Liver (tissue), 9 donors: ENCODE data around the gene TIAM1. TPM values are rescaled to one million over a fixed set of nuclear protein-coding genes. Genes with fewer than 3 reads are reported as not detected.

Source experiments
- DNase-seq: peaks from one replicate; pipeline ENCODE4 v3.0.0-alpha.2; 2017; ENCODE audit warnings: low spot score
- H3K27ac ChIP-seq, 2 donors: one replicate each; pipeline ENCODE4 v1.7.0; 2013; ENCODE audit warnings: inconsistent platforms in 2 of 2, low read length in 2 of 2, control low read depth in 1 of 2, low read depth in 1 of 2, mild to moderate bottlenecking in 1 of 2
- H3K27me3 ChIP-seq, 4 donors: one replicate each; pipeline versions ENCODE4 v1.6.1 to v1.7.0; 2013; ENCODE audit warnings: low read length in 3 of 4, inconsistent platforms in 1 of 4, mild to moderate bottlenecking in 1 of 4, moderate library complexity in 1 of 4; ENCODE audit not compliant: control insufficient read depth in 4 of 4, insufficient read depth in 4 of 4
- H3K36me3 ChIP-seq, 4 donors: one replicate each; pipeline versions ENCODE4 v1.6.1 to v1.7.0; 2013; ENCODE audit warnings: low read length in 3 of 4, mild to moderate bottlenecking in 3 of 4, low read depth in 1 of 4, moderate library complexity in 1 of 4; ENCODE audit not compliant: control insufficient read depth in 4 of 4, insufficient read depth in 3 of 4
- H3K4me1 ChIP-seq, 4 donors: one replicate each; pipeline versions ENCODE4 v1.6.1 to v1.7.0; 2013; ENCODE audit warnings: low read length in 3 of 4, mild to moderate bottlenecking in 3 of 4, moderate library complexity in 1 of 4; ENCODE audit not compliant: control insufficient read depth in 4 of 4, insufficient read depth in 4 of 4
- H3K4me3 ChIP-seq, 3 donors: one replicate each; pipeline versions ENCODE4 v1.6.1 to v1.7.0; 2013; ENCODE audit warnings: low read length in 3 of 3, control low read depth in 1 of 3, low read depth in 1 of 3, mild to moderate bottlenecking in 1 of 3
- H3K9ac ChIP-seq, 2 donors: one replicate each; pipeline ENCODE4 v1.7.0; 2013; ENCODE audit warnings: low read length in 2 of 2, mild to moderate bottlenecking in 2 of 2, moderate library complexity in 2 of 2, control low read depth in 1 of 2, low read depth in 1 of 2
- H3K9me3 ChIP-seq, 4 donors: one replicate each; pipeline versions ENCODE4 v1.6.1 to v1.7.0; 2013; ENCODE audit warnings: low read length in 3 of 4; ENCODE audit not compliant: control insufficient read depth in 4 of 4
- ATF3 ChIP-seq: IDR thresholded peaks from 2 replicates; pipeline ENCODE4 v1.6.1; 2016; ENCODE audit warnings: antibody characterized with exemption
- EGR1 ChIP-seq, 2 donors: IDR thresholded peaks; 2 replicates each; pipeline ENCODE4 v1.6.1; 2016 to 2018; ENCODE audit warnings: antibody characterized with exemption in 2 of 2, low read depth in 2 of 2
- FOXA2 ChIP-seq: IDR thresholded peaks from 2 replicates; pipeline ENCODE4 v1.6.1; 2016; ENCODE audit warnings: antibody characterized with exemption
- GABPA ChIP-seq, 2 donors: IDR thresholded peaks in 1 of 2; conservative IDR thresholded peaks in 1 of 2; 2 replicates each; pipeline ENCODE4 v1.6.1; 2016; ENCODE audit warnings: antibody characterized with exemption in 2 of 2, mild to moderate bottlenecking in 1 of 2, moderate library complexity in 1 of 2
- HNF4G ChIP-seq: IDR thresholded peaks from 2 replicates; pipeline ENCODE4 v1.6.1; 2016; ENCODE audit warnings: antibody characterized with exemption
- RAD21 ChIP-seq, 2 donors: IDR thresholded peaks; 2 replicates each; pipeline ENCODE4 v1.6.1; 2016; ENCODE audit warnings: antibody characterized with exemption in 2 of 2, mild to moderate bottlenecking in 2 of 2
- RXRA ChIP-seq, 2 donors: IDR thresholded peaks; 2 replicates each; pipeline ENCODE4 v1.6.1; 2017 to 2018; ENCODE audit warnings: antibody characterized with exemption in 2 of 2, mild to moderate bottlenecking in 1 of 2
- TAF1 ChIP-seq: conservative IDR thresholded peaks from 2 replicates; pipeline ENCODE4 v1.6.1; 2016; ENCODE audit warnings: antibody characterized with exemption, mild to moderate bottlenecking
- YY1 ChIP-seq: IDR thresholded peaks from 2 replicates; pipeline ENCODE4 v1.6.1; 2016; ENCODE audit warnings: antibody characterized with exemption, mild to moderate bottlenecking
- WGBS: extraction: QIAGEN DNeasy Blood & Tissue Kit; methylation state at CpG from one replicate; pipeline ENCODE4 v1.1.7; 2013; 5-methylcytosine and 5-hydroxymethylcytosine counted together
- polyA plus RNA-seq, 2 donors: library from polyadenylated mRNA; stranded (reverse) in 1 of 2; unstranded in 1 of 2; fragments of 200-250 nt in 1 of 2; fragments of >200 nt in 1 of 2; fragmentation: Nextera tagmentation in 1 of 2; extraction: Ambion mirVana in 1 of 2; gene quantifications; one replicate each; pipeline versions ENCODE4 v1.2.1 to v1.2.3, GENCODE V29; 2013 to 2015
- total RNA-seq, 2 donors: library from RNA; depleted of rRNA; stranded (reverse); fragments of >200 nt; gene quantifications; one replicate each; pipeline ENCODE4 v1.2.3, GENCODE V29; 2014
- TF ChIP-seq, protein P1 (sequence below): IDR thresholded peaks from 2 replicates; pipeline ENCODE4 v1.6.1; 2016; ENCODE audit warnings: antibody characterized with exemption
- TF ChIP-seq, protein P2 (sequence below): fragments of 150-350 bp; IDR thresholded peaks from 2 replicates; pipeline ENCODE4 v1.5.1; 2017; ENCODE audit warnings: improper control_type of control experiment, low read depth, low read length; ENCODE audit not compliant: missing input control
- TF ChIP-seq, protein P3 (sequence below): IDR thresholded peaks from 2 replicates; pipeline ENCODE4 v1.6.1; 2016; ENCODE audit warnings: antibody characterized with exemption, mild to moderate bottlenecking
- donor health status: healthy.
- donor health status: healthy.
- donor health status: healthy.
- donor health status: healthy.
- donor health status: healthy.

TIAM1 gene
- total and polyA plus RNA-seq, 4 donors, result 3.0 to 7.4 (median 4.8) TPM

GRCh38 chr21:31099122-31099521 lies 244.9 kb downstream of the TIAM1 start:
- no peak overlapping the region for H3K27ac ChIP-seq
- no peaks in the 10 kb centered on the region for H3K9me3 ChIP-seq
- no peaks in the 10 kb centered on the region for H3K36me3 ChIP-seq
- no peak overlapping the region for H3K9ac ChIP-seq
- no peaks in the 10 kb centered on the region for H3K27me3 ChIP-seq
- no peak for DNase-seq
- no peak overlapping the region for H3K4me3 ChIP-seq
- WGBS, result 66% methylated on average over 14 of the region's 14 CpGs
- H3K4me1 ChIP-seq, result peaks cover 0 to 2% (median 1%) of the 10 kb centered on the region in 4 donors
- TF ChIP-seq GABPA (IDR thresholded peaks at IDR 0.05 in 1 of 2, conservative IDR thresholded peaks at IDR 0.05 in 1 of 2) (no peak), RXRA (IDR thresholded peaks at IDR 0.05) (no peak), FOXA2 (no peak), HNF4G (no peak)
- TF ChIP-seq, protein P1, sequence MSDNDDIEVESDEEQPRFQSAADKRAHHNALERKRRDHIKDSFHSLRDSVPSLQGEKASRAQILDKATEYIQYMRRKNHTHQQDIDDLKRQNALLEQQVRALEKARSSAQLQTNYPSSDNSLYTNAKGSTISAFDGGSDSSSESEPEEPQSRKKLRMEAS, result no peak

DNA sequence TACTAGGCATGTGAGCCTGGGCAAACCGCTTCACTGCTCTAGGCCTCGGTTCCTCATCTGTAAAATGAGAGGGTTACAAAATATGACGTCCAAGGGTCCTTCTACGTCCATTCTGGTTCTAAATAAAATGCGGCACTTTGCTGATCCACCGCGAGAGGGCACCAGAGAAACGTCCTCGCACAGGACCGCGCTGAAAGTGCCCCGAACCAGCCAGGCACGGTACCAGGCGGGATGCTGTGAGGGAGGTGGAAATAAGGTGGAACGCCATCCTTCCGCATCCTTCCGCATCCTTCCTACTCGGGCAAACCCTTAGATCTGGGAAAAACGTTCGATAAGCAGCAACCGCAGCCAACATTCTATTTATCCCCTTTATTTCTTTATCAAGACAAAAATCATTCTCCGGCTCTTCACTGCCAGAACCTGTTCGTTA lies 245.5 kb downstream of the TIAM1 start:
- no peaks in the 10 kb centered on the region for H3K27me3 ChIP-seq
- no peak overlapping the region for H3K4me3 ChIP-seq
- no peak overlapping the region for H3K27ac ChIP-seq
- 9% methylated on average over 23 of the region's 23 CpGs for WGBS
- TF ChIP-seq, protein P2, sequence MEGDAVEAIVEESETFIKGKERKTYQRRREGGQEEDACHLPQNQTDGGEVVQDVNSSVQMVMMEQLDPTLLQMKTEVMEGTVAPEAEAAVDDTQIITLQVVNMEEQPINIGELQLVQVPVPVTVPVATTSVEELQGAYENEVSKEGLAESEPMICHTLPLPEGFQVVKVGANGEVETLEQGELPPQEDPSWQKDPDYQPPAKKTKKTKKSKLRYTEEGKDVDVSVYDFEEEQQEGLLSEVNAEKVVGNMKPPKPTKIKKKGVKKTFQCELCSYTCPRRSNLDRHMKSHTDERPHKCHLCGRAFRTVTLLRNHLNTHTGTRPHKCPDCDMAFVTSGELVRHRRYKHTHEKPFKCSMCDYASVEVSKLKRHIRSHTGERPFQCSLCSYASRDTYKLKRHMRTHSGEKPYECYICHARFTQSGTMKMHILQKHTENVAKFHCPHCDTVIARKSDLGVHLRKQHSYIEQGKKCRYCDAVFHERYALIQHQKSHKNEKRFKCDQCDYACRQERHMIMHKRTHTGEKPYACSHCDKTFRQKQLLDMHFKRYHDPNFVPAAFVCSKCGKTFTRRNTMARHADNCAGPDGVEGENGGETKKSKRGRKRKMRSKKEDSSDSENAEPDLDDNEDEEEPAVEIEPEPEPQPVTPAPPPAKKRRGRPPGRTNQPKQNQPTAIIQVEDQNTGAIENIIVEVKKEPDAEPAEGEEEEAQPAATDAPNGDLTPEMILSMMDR, result peak; percentile 84
- TF ChIP-seq FOXA2, result no peak
- TF ChIP-seq, protein P3, sequence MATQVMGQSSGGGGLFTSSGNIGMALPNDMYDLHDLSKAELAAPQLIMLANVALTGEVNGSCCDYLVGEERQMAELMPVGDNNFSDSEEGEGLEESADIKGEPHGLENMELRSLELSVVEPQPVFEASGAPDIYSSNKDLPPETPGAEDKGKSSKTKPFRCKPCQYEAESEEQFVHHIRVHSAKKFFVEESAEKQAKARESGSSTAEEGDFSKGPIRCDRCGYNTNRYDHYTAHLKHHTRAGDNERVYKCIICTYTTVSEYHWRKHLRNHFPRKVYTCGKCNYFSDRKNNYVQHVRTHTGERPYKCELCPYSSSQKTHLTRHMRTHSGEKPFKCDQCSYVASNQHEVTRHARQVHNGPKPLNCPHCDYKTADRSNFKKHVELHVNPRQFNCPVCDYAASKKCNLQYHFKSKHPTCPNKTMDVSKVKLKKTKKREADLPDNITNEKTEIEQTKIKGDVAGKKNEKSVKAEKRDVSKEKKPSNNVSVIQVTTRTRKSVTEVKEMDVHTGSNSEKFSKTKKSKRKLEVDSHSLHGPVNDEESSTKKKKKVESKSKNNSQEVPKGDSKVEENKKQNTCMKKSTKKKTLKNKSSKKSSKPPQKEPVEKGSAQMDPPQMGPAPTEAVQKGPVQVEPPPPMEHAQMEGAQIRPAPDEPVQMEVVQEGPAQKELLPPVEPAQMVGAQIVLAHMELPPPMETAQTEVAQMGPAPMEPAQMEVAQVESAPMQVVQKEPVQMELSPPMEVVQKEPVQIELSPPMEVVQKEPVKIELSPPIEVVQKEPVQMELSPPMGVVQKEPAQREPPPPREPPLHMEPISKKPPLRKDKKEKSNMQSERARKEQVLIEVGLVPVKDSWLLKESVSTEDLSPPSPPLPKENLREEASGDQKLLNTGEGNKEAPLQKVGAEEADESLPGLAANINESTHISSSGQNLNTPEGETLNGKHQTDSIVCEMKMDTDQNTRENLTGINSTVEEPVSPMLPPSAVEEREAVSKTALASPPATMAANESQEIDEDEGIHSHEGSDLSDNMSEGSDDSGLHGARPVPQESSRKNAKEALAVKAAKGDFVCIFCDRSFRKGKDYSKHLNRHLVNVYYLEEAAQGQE, result no peak
- TF ChIP-seq RAD21 (IDR thresholded peaks at IDR 0.05), result peak; percentile 87 to 94
- TF ChIP-seq HNF4G, result no peak
- no peak overlapping the region for H3K9ac ChIP-seq
- no peaks in the 10 kb centered on the region for H3K36me3 ChIP-seq
- peak; percentile 71 for DNase-seq
- peaks cover 0 to 2% (median 1%) of the 10 kb centered on the region in 4 donors for H3K4me1 ChIP-seq
- no peaks in the 10 kb centered on the region for H3K9me3 ChIP-seq

DNA sequence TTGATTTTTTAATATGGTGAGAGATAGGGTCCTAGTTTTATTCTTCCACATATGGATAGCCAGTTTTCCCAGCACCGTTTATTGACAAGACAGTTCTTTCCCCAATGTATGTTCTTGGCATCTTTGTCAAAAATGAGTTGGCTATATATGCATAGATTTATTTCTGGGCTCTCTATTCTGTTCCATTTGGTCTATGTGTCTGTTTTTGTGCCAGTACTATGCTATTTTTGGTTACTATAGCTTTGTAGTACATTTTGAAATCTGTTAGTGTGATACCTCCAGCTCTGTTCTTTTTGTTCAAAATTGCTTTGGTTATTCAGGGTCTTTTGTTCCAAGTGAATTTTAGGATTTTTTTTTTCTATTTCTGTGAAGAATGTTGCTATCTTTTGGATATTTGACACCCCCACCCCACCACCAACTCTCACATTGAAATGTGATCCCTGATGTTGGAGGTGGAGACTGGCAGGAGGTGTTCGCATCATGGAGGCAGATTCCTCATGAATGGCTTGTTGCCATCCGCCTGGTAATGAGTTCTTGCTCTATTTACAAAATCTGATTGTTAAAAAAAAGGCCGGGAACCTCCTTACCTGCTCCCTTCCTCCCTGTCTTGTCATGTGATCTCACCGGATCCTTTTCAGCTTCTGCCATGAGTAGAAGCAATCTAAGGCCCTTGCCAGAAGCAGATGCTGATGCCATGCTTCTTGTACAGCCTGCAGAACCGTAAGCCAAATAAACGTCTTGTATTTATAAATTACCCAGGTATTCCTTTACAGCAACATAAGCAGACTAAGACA lies 251.0 kb downstream of the TIAM1 start:
- H3K36me3 ChIP-seq, result no peaks in the 10 kb centered on the region
- H3K4me1 ChIP-seq, result no peaks in the 10 kb centered on the region
- no peaks in the 10 kb centered on the region for H3K9me3 ChIP-seq
- no peak overlapping the region for H3K9ac ChIP-seq
- no peak overlapping the region for H3K4me3 ChIP-seq
- H3K27ac ChIP-seq, result no peak overlapping the region
- no peak for DNase-seq
- no peaks in the 10 kb centered on the region for H3K27me3 ChIP-seq
- 83% methylated on average over 7 of the region's 7 CpGs for WGBS
- TF ChIP-seq, protein P3, result no peak
- TF ChIP-seq YY1 (no peak), EGR1 (IDR thresholded peaks at IDR 0.05; ENCODE audit: low read depth in 2 of 2) (no peak), ATF3 (no peak), TAF1 (no peak)
- TF ChIP-seq, protein P2, result no peak
